K562 (cell line): ENCODE results near the gene TRAF5. TPM values are rescaled to one million over a fixed set of nuclear protein-coding genes. Genes with fewer than 3 reads are reported as not detected.
A peak's percentile ranks its signal among the peaks of the same experiment; 100 is the strongest.

ENCODE experiments used
- ARNT ChIP-seq, 2 experiments: fragments of 450-650 bp; IDR thresholded peaks; 2 replicates each; pipeline ENCODE4 v1.6.1; 2016; ENCODE audit warnings: mild to moderate bottlenecking in 1 of 2
- CGGBP1 ChIP-seq: fragments of 250-450 bp; sonication (Bioruptor Pico); IDR thresholded peaks from 2 replicates; pipeline ENCODE4 v1.9.0; 2021; ENCODE audit warnings: mild to moderate bottlenecking
- ELK1 ChIP-seq: sonication (generic); formaldehyde crosslinking; IDR thresholded peaks from 2 replicates; pipeline ENCODE4 v1.8.1; 2022; ENCODE audit warnings: missing genetic modification reagents
- ELK3 ChIP-seq: fragments of 450-650 bp; formaldehyde crosslinking; IDR thresholded peaks from 2 replicates; pipeline ENCODE4 v1.4.0; 2020; ENCODE audit warnings: mild to moderate bottlenecking
- EP400 ChIP-seq: fragments of 450-650 bp; IDR thresholded peaks from 2 replicates; pipeline ENCODE4 v1.6.1; 2017; ENCODE audit warnings: antibody characterized with exemption, mild to moderate bottlenecking, moderate library complexity
- HSF4 ChIP-seq: fragments of 250-450 bp; sonication (Bioruptor Pico); IDR thresholded peaks from 2 replicates; pipeline ENCODE4 v2.1.2; 2022; ENCODE audit warnings: mild to moderate bottlenecking, moderate library complexity, borderline replicate concordance
- IRF1 ChIP-seq: sonication (generic); formaldehyde crosslinking; IDR thresholded peaks from 2 replicates; pipeline ENCODE4 v1.8.0; 2022; ENCODE audit warnings: missing genetic modification reagents, mild to moderate bottlenecking, borderline replicate concordance
- SETDB1 ChIP-seq: IDR thresholded peaks from one replicate; pipeline ENCODE4 v1.6.1; 2012; ENCODE audit warnings: low read length, control low read depth, inconsistent platforms
- SMAD4 ChIP-seq: fragments of 250-450 bp; sonication (Bioruptor Pico); conservative IDR thresholded peaks from 2 replicates; pipeline ENCODE4 v1.8.0; 2021; ENCODE audit warnings: inconsistent platforms, mild to moderate bottlenecking, moderate library complexity
- SMARCB1 ChIP-seq: IDR thresholded peaks from 2 replicates; pipeline ENCODE4 v1.6.1; 2011; ENCODE audit warnings: improper control_type of control experiment, low read depth; ENCODE audit not compliant: insufficient read length
- SNRNP70 ChIP-seq: fragments of 200-400 bp; formaldehyde crosslinking; optimal IDR thresholded peaks from 2 replicates; pipeline ENCODE3; 2017; ENCODE audit warnings: low read depth, low read length
- SOX6 ChIP-seq: fragments of 450-650 bp; IDR thresholded peaks from 2 replicates; pipeline ENCODE4 v1.6.1; 2014; ENCODE audit warnings: mild to moderate bottlenecking
- TAF9B ChIP-seq: fragments of 450-650 bp; IDR thresholded peaks from 2 replicates; pipeline ENCODE4 v1.6.1; 2018; ENCODE audit warnings: mild to moderate bottlenecking; ENCODE audit not compliant: partially characterized antibody
- TFAP4 ChIP-seq: sonication (generic); formaldehyde crosslinking; IDR thresholded peaks from 2 replicates; pipeline ENCODE4 v1.8.0; 2022; ENCODE audit warnings: missing genetic modification reagents, mild to moderate bottlenecking, moderate library complexity, borderline replicate concordance
- TSC22D4 ChIP-seq: fragments of 450-650 bp; IDR thresholded peaks from 2 replicates; pipeline ENCODE4 v1.6.1; 2016; ENCODE audit warnings: missing genetic modification characterization, missing biosample characterization, control low read depth
- USF2 ChIP-seq: sonication (generic); formaldehyde crosslinking; IDR thresholded peaks from 2 replicates; pipeline ENCODE4 v1.5.0; 2020; ENCODE audit warnings: missing genetic modification reagents
- ZBTB1 ChIP-seq: sonication (generic); formaldehyde crosslinking; IDR thresholded peaks from 2 replicates; pipeline ENCODE4 v1.8.1; 2023; ENCODE audit warnings: missing genetic modification reagents, low read depth, mild to moderate bottlenecking, borderline replicate concordance
- ZFP1 ChIP-seq: fragments of 450-650 bp; formaldehyde crosslinking; IDR thresholded peaks from 2 replicates; pipeline ENCODE4 v1.4.0; 2020; ENCODE audit warnings: mild to moderate bottlenecking, mixed read lengths
- ZFP30 ChIP-seq: fragments of 250-450 bp; sonication (Bioruptor Pico); IDR thresholded peaks from 2 replicates; pipeline ENCODE4 v1.8.0; 2022; ENCODE audit warnings: moderate library complexity, mild to moderate bottlenecking, inconsistent platforms, borderline replicate concordance
- ZNF121 ChIP-seq: sonication (generic); formaldehyde crosslinking; conservative IDR thresholded peaks from 2 replicates; pipeline ENCODE4 v1.8.0; 2022; ENCODE audit warnings: missing genetic modification reagents
- ZNF174 ChIP-seq: fragments of 250-450 bp; sonication (Bioruptor Pico); IDR thresholded peaks from 2 replicates; pipeline ENCODE4 v1.4.0; 2020; ENCODE audit warnings: mild to moderate bottlenecking
- ZNF184 ChIP-seq: sonication (generic); formaldehyde crosslinking; IDR thresholded peaks from 2 replicates; pipeline ENCODE4 v1.5.0; 2020; ENCODE audit warnings: missing genetic modification reagents
- ZNF197 ChIP-seq: fragments of 200-800 bp; sonication (Bioruptor generic); IDR thresholded peaks from 2 replicates; pipeline ENCODE4 v1.6.1; 2016; ENCODE audit warnings: low read depth, missing genetic modification characterization, missing compliant biosample characterization
- ZNF41 ChIP-seq: fragments of 250-450 bp; sonication (Bioruptor Pico); conservative IDR thresholded peaks from 2 replicates; pipeline ENCODE4 v1.4.0; 2020; ENCODE audit warnings: mild to moderate bottlenecking
- ZNF561 ChIP-seq: fragments of 450-650 bp; formaldehyde crosslinking; conservative IDR thresholded peaks from 2 replicates; pipeline ENCODE4 v1.4.0; 2020; ENCODE audit warnings: mild to moderate bottlenecking, moderate library complexity
- ZNF696 ChIP-seq: fragments of 250-450 bp; sonication (Bioruptor Pico); conservative IDR thresholded peaks from 2 replicates; pipeline ENCODE4 v1.4.0; 2020; ENCODE audit warnings: mild to moderate bottlenecking, moderate library complexity
- polyA plus RNA-seq, 8 experiments: library from polyadenylated mRNA; depleted of rRNA in 4 of 8; stranded (reverse) in 5 of 8; unstranded in 3 of 8; fragments of >200 nt; fragmentation: Nextera tagmentation in 2 of 8; fragmentation: Illumina TruSeq in 1 of 8; extraction: Ambion mirVana in 2 of 8; extraction: Trizol in 1 of 8; gene quantifications; 2 replicates each; pipeline versions ENCODE4 v1.2.1 to v1.2.3, GENCODE V29; 2011 to 2014; ENCODE audit warnings: inconsistent platforms in 1 of 8, missing spikeins in 1 of 8
- total RNA-seq, 7 experiments: library from RNA; depleted of rRNA in 6 of 7; stranded (reverse); fragments of >200 nt in 6 of 7; fragmentation: Illumina TruSeq in 2 of 7; extraction: Trizol in 2 of 7; gene quantifications; 2 replicates each; pipeline versions ENCODE4 v1.2.1 to v1.2.3, GENCODE V29; 2011 to 2021; ENCODE audit warnings: low replicate concordance in 1 of 7

The TRAF5 gene
- total and polyA plus RNA-seq, 9 of the 15 experiments (the other 6 are each of a cell fraction or from before 2014, with no cell fraction given) = 2.0 to 9.3 (median 5.3) TPM

- TF ChIP-seq IRF1 (no peak), SMARCB1 (no peak), ZNF197 (0 out of 2 replicates have a peak, but pooled peaks have one; percentile 53), TSC22D4 (tag) (no peak), ZNF41 (CRISPR knock-in tag) (no peak), ZFP30 (CRISPR knock-in tag) (no peak), TAF9B (no peak), ZFP1 (no peak), TFAP4 (CRISPR knock-in tag) (no peak), ARNT (IDR thresholded peaks at IDR 0.05) (no peak), CGGBP1 (CRISPR knock-in tag) (no peak), ZNF184 (no peak), ELK1 (CRISPR knock-in tag) (no peak), ZNF121 (CRISPR knock-in tag) (no peak), SETDB1 (no peak), SMAD4 (CRISPR knock-in tag) (peak; percentile 63; the same call in 1 of the 2 replicates), ZBTB1 (CRISPR knock-in tag) (no peak), ZNF174 (CRISPR knock-in tag) (no peak), SNRNP70 (no peak), USF2 (CRISPR knock-in tag) (peak; percentile 60), HSF4 (CRISPR knock-in tag) (no peak), ZNF696 (CRISPR knock-in tag) (no peak), EP400 (no peak), SOX6 (peak; percentile 49; the same call in 1 of the 2 replicates), ZNF561 (CRISPR knock-in tag) (no peak), ELK3 (CRISPR knock-in tag) (no peak)
Measured at GRCh38 chr1:211344152-211344618, 17.6 kb downstream of the TRAF5 start (continued).
